Stimulated activated CD8-positive, alpha-beta memory T cell treated with anti-CD3 and anti-CD28 coated beads, Interleukin-15, amount 100 ng/mL, for 4 hours (primary cell): Measurements from ENCODE around the gene C1orf50.
"Not testable (repeated sequence)": the region's sequence is repeated elsewhere in the genome, so short reads cannot be mapped to it uniquely, and the experiment has no call there.

Experiments
- DNase-seq, 2 donors: peaks; one replicate each; pipeline ENCODE4 v3.0.0-alpha.2; 2020; ENCODE audit warnings: low read depth in 2 of 2

The C1orf50 gene

GRCh38 chr1:42801832-42802473, 34.9 kb downstream of the C1orf50 start:
- no peak for DNase-seq

- no peak for DNase-seq
These were observed 39.1 kb downstream of the C1orf50 start for GRCh38 chr1:42806171-42806570.

- no peak for DNase-seq
These were observed 39.5 kb downstream of the C1orf50 start for GRCh38 chr1:42806593-42806992.

- no peak for DNase-seq
These were observed 40.1 kb downstream of the C1orf50 start for GRCh38 chr1:42807056-42807668.

GRCh38 chr1:42814815-42815214, 47.8 kb downstream of the C1orf50 start:
- DNase-seq = not testable (repeated sequence)

- no peak for DNase-seq
These were observed 49.0 kb downstream of the C1orf50 start for GRCh38 chr1:42815941-42816584.

GRCh38 chr1:42816585-42817439, 49.8 kb downstream of the C1orf50 start, which contains the start of the genes ERMAP and SVBP:
ERMAP (plus strand) TSS chr1:42817122; CDS start chr1:42830449, 13,327 bp downstream.
SVBP (minus strand) TSS chr1:42817397; CDS start chr1:42816544, 853 bp downstream.
- peak; percentile 88 to 90 for DNase-seq

GRCh38 chr1:42817440-42817767, 50.4 kb downstream of the C1orf50 start:
- DNase-seq = no peak

- DNase-seq = no peak
These were observed 50.9 kb downstream of the C1orf50 start for GRCh38 chr1:42817976-42818375.

- no peak for DNase-seq
These were observed 53.8 kb downstream of the C1orf50 start for GRCh38 chr1:42820813-42821212.

- no peak for DNase-seq
These were observed 54.6 kb downstream of the C1orf50 start for GRCh38 chr1:42821690-42822089.

GRCh38 chr1:42822800-42823392, 55.8 kb downstream of the C1orf50 start:
- no peak for DNase-seq

- DNase-seq = no peak
These were observed 57.5 kb downstream of the C1orf50 start for GRCh38 chr1:42824481-42825035.

- no peak for DNase-seq
These were observed 58.2 kb downstream of the C1orf50 start for GRCh38 chr1:42825036-42825851.
